Psoas muscle (tissue), 8 donors: ENCODE data around the gene MYO3B. TPM values are rescaled to one million over a fixed set of nuclear protein-coding genes. Genes with fewer than 3 reads are reported as not detected.

Experiments
- ATAC-seq, 4 donors: fragments of 200-7000 bp; cut with Tn5 transposase; one replicate each; pipeline ENCODE4 v1.9.1; 2020; ENCODE audit warnings: moderate library complexity in 3 of 4, mild to moderate bottlenecking in 2 of 4
- DNase-seq, 2 donors: peaks; one replicate each; pipeline ENCODE4 v3.0.0-alpha.2; 2020
- H3K27ac ChIP-seq: fragments of 200-600 bp; one replicate; pipeline ENCODE4 v1.8.0; 2022
- H3K27me3 ChIP-seq, 3 donors: fragments of 200-600 bp in 1 of 3; one replicate each; pipeline versions ENCODE4 v1.6.1 to v1.8.0; 2013 to 2022; ENCODE audit warnings: low read length in 2 of 3, mild to moderate bottlenecking in 2 of 3, moderate library complexity in 1 of 3; ENCODE audit not compliant: insufficient read depth in 3 of 3
- H3K36me3 ChIP-seq, 2 donors: fragments of 200-600 bp in 1 of 2; one replicate each; pipeline versions ENCODE4 v1.6.1 to v1.8.0; 2013 to 2022; ENCODE audit warnings: low read depth in 1 of 2, mild to moderate bottlenecking in 1 of 2, moderate library complexity in 1 of 2; ENCODE audit not compliant: insufficient read depth in 1 of 2
- H3K4me1 ChIP-seq: fragments of 200-600 bp; one replicate; pipeline ENCODE4 v1.8.0; 2022
- H3K4me3 ChIP-seq: fragments of 200-600 bp; one replicate; pipeline ENCODE4 v1.8.0; 2022; ENCODE audit warnings: mild to moderate bottlenecking
- H3K9me3 ChIP-seq: fragments of 200-600 bp; one replicate; pipeline ENCODE4 v1.8.0; 2022
- WGBS, 3 donors: extraction: QIAGEN DNeasy Blood & Tissue Kit; methylation state at CpG; one replicate each; pipeline versions ENCODE4 v1.1.6 to v1.1.7; 2013; 5-methylcytosine and 5-hydroxymethylcytosine counted together
- intact Hi-C, 2 donors: fragments of 100-400 bp; cut with DNase I; formaldehyde crosslinking; loops; one replicate each; pipeline versions ENCODE4 v1.11.0 to v1.14.2; 2022
- polyA plus RNA-seq, 3 donors: library from polyadenylated mRNA; stranded (reverse); fragments of 200-250 nt; gene quantifications; one replicate each; pipeline ENCODE4 v1.2.3, GENCODE V29; 2013
- total RNA-seq, 4 donors: library from RNA; stranded (reverse); fragmentation: NEBNext Ultra II Directional in 2 of 4; extraction: Animal tissue kit (Norgen Biotek cat#: 25700) in 2 of 4; gene quantifications; one replicate each; pipeline versions ENCODE4 v1.2.1 to v1.2.4, GENCODE V29; 2021 to 2023
- TF ChIP-seq, protein P1 (sequence below): fragments of 200-600 bp; IDR thresholded peaks from one replicate; pipeline ENCODE4 v1.8.0; 2022; ENCODE audit warnings: antibody characterized with exemption
- donor health status: healthy with polysubstance abuse.
- donor health status: DM: no; HTN: no; CAD: no; lungs with moderate emphysema.
- donor health status: Bipolar disorder and iron deficiency.
- donor health status: healthy.
- donor health status: DM: yes; HTN: yes; CAD: no.
- donor health status: DM: no; HTN: no; CAD: no.
- donor health status: DM: no; HTN: no; CAD: no.
- donor health status: DM: yes; HTN: yes; CAD: no.

The MYO3B gene
- total and polyA plus RNA-seq, 7 donors: 0.04 to 0.32 TPM; not detected in 5

DNA sequence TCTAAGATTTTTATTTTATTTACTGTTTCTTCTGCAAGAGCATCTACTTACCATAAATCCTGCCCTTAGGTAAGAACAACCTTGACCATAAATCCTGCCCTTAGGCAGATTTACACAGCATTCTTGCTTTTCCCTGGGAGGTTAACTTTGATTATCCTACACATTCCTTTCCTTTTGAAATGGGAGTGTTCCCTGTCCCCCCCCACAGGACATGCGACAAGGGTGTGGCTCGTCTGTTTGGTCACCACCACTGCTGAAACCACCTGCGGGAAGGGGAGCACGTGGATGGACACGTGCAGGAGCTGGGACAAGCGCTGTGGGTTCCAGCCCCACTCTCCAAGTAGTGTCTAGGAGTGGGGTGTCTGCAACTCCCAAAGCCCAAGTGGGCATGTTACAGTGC is 297.9 kb downstream of the MYO3B start:
- Histone ChIP-seq H3K36me3 (no peaks in the 10 kb centered on the region), H3K27ac (no peak overlapping the region), H3K9me3 (no peaks in the 10 kb centered on the region), H3K4me3 (no peak overlapping the region), H3K4me1 (no peaks in the 10 kb centered on the region), H3K27me3 (no peaks in the 10 kb centered on the region)
- TF ChIP-seq, protein P1, sequence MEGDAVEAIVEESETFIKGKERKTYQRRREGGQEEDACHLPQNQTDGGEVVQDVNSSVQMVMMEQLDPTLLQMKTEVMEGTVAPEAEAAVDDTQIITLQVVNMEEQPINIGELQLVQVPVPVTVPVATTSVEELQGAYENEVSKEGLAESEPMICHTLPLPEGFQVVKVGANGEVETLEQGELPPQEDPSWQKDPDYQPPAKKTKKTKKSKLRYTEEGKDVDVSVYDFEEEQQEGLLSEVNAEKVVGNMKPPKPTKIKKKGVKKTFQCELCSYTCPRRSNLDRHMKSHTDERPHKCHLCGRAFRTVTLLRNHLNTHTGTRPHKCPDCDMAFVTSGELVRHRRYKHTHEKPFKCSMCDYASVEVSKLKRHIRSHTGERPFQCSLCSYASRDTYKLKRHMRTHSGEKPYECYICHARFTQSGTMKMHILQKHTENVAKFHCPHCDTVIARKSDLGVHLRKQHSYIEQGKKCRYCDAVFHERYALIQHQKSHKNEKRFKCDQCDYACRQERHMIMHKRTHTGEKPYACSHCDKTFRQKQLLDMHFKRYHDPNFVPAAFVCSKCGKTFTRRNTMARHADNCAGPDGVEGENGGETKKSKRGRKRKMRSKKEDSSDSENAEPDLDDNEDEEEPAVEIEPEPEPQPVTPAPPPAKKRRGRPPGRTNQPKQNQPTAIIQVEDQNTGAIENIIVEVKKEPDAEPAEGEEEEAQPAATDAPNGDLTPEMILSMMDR: no peak
- intact Hi-C loops: no loop called here
- no peak for DNase-seq
- ATAC-seq: no peak
- 78 to 88% (median 87%) methylated on average over 6 of the region's 6 CpGs for WGBS, 3 donors

DNA sequence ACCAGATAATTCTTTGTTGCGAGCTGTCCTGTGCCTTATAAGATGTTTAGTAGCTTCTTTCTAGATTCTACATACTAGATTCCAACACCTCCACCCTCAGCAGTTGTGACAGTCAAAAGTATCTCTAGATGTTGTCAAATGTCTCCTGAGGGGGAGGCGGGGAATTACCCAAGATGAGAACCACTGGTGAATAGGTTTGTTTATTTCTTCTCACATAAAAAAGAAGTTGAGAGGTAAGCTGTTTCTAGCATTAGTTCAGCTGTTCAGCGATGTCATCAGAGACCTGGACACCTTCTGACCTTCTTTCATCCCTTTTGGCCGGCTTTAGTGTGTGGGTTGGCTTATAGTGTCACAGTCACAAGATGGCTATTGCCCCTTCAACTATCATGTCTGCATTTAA is 299.7 kb downstream of the MYO3B start:
- WGBS, 3 donors: 66 to 71% (median 67%) methylated on average over 4 of the region's 4 CpGs
- no peak for DNase-seq
- Histone ChIP-seq H3K4me1 (no peaks in the 10 kb centered on the region), H3K4me3 (no peak overlapping the region), H3K27me3 (no peaks in the 10 kb centered on the region), H3K36me3 (no peaks in the 10 kb centered on the region), H3K9me3 (no peaks in the 10 kb centered on the region), H3K27ac (no peak overlapping the region)
- TF ChIP-seq, protein P1: no peak
- ATAC-seq: no peak
- intact Hi-C loops: no loop called here

DNA sequence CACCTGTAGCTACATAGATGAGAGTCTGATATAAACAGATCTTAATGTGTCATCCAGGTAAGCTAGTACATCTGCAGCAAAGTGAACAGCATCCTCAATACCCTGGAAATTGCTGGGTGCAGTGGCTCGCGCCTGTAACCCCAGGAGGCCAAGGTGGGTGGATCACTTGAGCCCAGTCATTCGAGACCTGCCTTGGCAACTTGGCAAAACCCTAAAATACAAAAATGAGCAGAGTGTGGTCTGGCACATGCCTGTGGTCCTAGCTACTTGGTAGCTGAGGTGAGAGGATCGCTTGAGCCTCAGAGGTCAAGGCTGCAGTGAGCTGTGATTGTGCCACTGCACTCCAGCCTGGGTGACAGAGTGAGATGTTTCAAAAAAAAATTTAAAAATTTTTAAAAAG is 303.3 kb downstream of the MYO3B start:
- Histone ChIP-seq H3K9me3 (no peaks in the 10 kb centered on the region), H3K4me1 (no peaks in the 10 kb centered on the region), H3K36me3 (no peaks in the 10 kb centered on the region), H3K27me3 (no peaks in the 10 kb centered on the region), H3K27ac (no peak overlapping the region), H3K4me3 (no peak overlapping the region)
- DNase-seq (no peak), ATAC-seq (no peak)
- TF ChIP-seq, protein P1: no peak
- intact Hi-C loops: no loop called here
- WGBS, 3 donors: 89 to 93% (median 89%) methylated on average over 4 of the region's 4 CpGs

DNA sequence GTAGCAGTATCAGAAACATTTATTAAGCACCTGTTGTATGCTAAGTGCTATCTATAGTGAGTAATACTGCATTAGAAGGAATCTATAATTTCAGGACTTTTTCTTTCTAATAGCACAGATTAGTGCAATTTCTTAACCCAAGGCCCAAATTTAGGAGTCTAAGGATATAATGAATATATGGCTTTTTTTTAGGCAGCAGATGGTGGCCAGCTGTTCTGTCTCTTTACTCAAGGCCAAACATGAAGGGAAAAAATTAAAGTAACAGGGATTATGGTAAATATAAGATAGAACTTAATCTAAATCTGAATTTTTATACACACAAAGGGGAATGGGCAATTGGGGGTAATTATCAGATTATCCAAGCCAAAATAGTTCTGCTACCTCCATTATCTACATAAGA is 306.6 kb downstream of the MYO3B start:
- Histone ChIP-seq H3K36me3 (no peaks in the 10 kb centered on the region), H3K27ac (no peak overlapping the region), H3K27me3 (no peaks in the 10 kb centered on the region), H3K4me1 (no peaks in the 10 kb centered on the region), H3K4me3 (no peak overlapping the region), H3K9me3 (no peaks in the 10 kb centered on the region)
- intact Hi-C loops: no loop called here
- TF ChIP-seq, protein P1: no peak
- DNase-seq (no peak), ATAC-seq (no peak)

DNA sequence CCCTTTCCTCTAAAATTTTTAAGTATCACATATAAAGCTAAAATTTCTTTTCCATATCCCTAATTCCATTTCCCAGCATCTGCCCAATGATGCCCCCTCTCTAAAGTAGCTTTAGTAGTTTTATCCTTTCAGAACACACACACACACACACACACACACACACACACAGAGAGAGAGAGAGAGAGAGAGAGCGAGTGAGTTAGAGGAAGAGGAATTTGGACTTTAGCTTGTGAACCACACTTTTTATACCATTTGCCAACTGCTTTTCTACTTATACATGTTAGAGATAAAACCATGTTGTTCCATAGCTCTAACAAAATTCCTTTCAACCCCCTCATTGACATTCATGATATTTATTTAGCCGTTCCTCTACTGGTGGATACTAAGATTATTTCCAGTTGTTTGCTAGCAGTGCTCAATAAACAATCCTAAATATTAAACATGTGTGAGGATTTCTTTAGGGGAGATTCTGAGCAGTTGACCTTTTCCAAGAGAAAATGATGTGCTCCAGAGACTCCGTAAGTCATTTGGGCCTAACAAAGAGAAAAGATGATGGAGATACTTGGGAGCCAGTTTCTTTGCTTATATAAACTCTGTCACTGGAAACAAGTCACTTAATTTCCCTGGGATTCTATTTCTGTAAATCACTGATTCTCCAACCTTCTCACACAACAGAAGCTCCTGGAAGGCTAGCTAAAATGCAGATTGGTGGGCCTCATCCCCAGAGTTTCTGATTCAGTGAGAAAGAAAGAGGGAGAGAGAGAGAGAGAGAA is 307.5 kb downstream of the MYO3B start:
- Histone ChIP-seq H3K27me3 (no peaks in the 10 kb centered on the region), H3K36me3 (no peaks in the 10 kb centered on the region), H3K9me3 (no peaks in the 10 kb centered on the region), H3K4me1 (no peaks in the 10 kb centered on the region), H3K4me3 (no peak overlapping the region), H3K27ac (no peak overlapping the region)
- DNase-seq: no peak
- intact Hi-C loops: loop anchor here (2.0 to 5.0 kb wide), 3 partner anchors 232 to 327 kb away; partner anchors contain the start of gene SP5 (in 1 of the 2)
- TF ChIP-seq, protein P1: no peak
- 90 to 99% (median 91%) methylated on average over 3 of the region's 3 CpGs for WGBS, 3 donors
- ATAC-seq: no peak
